Measurements from ENCODE around the gene LONRF3.

The LONRF3 gene

GRCh38 chrX:118971552-118971951 lies 2.9 kb upstream of the LONRF3 start:
- in situ Hi-C loops (cut with MboI; ENCODE audit: low pct_unique_long_range_greater_than_20kb, low sequenced_read_pairs, unreplicated experiment) = no loop called here
- TF ChIP-seq, protein P1, sequence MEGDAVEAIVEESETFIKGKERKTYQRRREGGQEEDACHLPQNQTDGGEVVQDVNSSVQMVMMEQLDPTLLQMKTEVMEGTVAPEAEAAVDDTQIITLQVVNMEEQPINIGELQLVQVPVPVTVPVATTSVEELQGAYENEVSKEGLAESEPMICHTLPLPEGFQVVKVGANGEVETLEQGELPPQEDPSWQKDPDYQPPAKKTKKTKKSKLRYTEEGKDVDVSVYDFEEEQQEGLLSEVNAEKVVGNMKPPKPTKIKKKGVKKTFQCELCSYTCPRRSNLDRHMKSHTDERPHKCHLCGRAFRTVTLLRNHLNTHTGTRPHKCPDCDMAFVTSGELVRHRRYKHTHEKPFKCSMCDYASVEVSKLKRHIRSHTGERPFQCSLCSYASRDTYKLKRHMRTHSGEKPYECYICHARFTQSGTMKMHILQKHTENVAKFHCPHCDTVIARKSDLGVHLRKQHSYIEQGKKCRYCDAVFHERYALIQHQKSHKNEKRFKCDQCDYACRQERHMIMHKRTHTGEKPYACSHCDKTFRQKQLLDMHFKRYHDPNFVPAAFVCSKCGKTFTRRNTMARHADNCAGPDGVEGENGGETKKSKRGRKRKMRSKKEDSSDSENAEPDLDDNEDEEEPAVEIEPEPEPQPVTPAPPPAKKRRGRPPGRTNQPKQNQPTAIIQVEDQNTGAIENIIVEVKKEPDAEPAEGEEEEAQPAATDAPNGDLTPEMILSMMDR (IDR thresholded peaks at IDR 0.05; ENCODE audit: extremely low read depth, insufficient read depth, missing control alignments) = no peak
- DNase-seq (ENCODE audit: low spot score) = no peak

DNA sequence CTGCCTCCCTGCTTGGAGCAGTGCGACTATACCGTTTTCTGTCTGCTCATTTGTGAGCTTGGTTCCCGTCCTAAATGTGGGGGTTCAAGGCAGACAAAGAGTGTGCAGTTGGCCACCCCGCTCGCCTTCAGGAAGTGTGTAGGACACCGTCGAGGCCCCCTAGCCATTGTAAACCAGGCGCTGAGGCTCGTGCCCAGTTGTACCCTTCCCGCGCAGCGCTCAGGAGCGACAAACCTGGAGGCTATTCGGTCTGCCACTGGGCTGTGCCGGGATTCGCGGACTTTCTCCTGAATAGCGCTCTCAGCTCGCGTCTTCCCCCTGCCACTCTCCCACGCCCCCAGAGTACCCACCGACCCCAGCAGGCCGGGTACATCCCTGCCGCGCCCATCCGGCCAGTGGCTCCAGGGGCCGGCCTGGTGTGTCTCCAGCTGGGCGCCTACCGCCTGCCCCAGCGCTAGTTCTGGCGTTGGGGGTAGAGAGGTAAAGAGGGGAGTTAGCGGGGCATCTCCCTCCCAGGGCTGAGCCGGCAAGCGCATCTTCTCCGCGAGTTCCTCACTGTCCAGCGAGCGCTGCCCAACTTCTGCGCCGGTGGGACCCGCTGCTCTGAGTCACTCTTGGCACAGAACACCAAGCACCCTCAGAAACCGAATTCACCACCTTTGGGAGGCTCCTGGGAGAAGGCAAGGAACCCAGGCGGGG lies 880 bp upstream of the LONRF3 start:
- TF ChIP-seq, protein P1 (IDR thresholded peaks at IDR 0.05; ENCODE audit: extremely low read depth, insufficient read depth, missing control alignments) = no peak
- no peak for DNase-seq (ENCODE audit: low spot score)
- in situ Hi-C loops (cut with MboI; ENCODE audit: low pct_unique_long_range_greater_than_20kb, low sequenced_read_pairs, unreplicated experiment) = no loop called here

DNA sequence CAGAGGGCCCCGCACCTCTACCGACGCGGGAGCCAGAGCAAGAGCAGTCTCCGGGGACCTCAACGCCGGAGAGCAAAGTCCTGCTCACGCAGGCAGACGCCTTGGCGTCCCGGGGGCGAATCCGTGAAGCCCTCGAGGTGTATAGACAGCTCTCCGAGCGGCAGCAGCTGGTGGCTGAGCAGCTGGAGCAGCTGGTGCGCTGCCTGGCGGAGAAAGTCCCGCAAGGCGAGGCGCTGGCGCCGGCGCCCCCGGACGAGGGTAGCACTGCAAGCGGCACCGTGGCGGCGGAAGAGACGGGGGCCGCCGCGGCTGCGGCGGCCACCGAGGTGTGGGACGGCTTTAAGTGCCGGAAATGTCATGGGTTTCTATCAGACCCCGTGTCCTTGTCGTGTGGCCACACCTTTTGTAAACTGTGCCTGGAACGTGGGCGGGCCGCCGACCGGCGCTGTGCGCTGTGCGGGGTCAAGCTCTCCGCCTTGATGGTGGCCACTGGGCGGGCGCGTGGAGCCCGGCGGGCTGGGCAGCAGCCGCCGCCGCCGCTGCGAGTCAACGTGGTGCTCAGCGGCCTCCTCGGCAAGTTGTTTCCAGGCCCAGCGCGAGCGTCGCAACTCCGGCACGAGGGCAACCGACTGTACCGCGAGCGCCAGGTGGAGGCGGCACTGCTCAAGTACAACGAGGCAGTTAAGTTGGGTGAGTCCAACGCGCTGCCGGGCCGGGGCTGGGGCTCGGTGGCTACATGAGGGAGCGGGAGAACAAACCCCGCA lies 672 bp downstream of the LONRF3 start:
- DNase-seq (ENCODE audit: low spot score) = peak; percentile 65
- TF ChIP-seq, protein P1 (IDR thresholded peaks at IDR 0.05; ENCODE audit: extremely low read depth, insufficient read depth, missing control alignments) = no peak
- in situ Hi-C loops (cut with MboI; ENCODE audit: low pct_unique_long_range_greater_than_20kb, low sequenced_read_pairs, unreplicated experiment) = no loop called here

GRCh38 chrX:118975831-118976598 lies 1.6 kb downstream of the LONRF3 start:
- peak; percentile 58 for DNase-seq (ENCODE audit: low spot score)
- in situ Hi-C loops (cut with MboI; ENCODE audit: low pct_unique_long_range_greater_than_20kb, low sequenced_read_pairs, unreplicated experiment) = no loop called here
- TF ChIP-seq, protein P1 (IDR thresholded peaks at IDR 0.05; ENCODE audit: extremely low read depth, insufficient read depth, missing control alignments) = no peak

DNA sequence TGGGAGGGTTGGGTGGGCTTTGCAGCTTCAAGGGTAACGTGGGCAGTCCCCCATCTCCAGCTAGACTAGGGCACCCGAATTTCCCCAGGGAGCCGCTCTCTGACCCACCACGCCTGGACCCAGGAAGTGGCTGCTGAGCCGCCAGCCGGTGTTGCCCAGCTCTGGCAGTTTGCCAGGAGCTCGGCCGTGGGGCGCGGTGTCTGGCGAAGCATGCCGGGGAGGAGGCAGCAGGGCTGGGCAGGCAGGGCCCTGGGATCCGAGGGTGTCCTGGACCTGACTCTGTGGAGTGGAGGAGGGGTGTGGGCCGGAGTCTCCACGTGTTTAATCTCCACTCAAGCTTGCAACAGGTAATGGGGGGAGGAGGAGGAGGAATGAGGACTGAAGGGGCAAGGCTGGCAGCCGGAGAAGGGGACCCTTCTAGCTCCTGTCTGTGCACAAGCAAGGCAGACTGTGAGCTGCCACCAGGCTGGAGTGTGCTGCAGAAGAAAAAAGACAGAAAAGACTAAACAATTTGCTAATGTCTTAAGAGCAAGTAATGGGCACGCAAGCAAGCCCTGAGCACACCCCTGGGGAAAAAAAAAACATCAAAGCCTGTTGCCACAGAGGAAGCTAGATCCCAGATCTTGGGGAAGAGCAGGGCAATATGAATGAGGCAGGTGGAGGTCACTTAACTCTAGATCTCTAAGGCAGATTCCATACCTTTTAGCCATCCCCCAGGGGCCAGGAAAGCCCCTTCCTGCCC lies 2.4 kb downstream of the LONRF3 start:
- in situ Hi-C loops (cut with MboI; ENCODE audit: low pct_unique_long_range_greater_than_20kb, low sequenced_read_pairs, unreplicated experiment) = no loop called here
- DNase-seq (ENCODE audit: low spot score) = no peak
- TF ChIP-seq, protein P1 (IDR thresholded peaks at IDR 0.05; ENCODE audit: extremely low read depth, insufficient read depth, missing control alignments) = no peak

DNA sequence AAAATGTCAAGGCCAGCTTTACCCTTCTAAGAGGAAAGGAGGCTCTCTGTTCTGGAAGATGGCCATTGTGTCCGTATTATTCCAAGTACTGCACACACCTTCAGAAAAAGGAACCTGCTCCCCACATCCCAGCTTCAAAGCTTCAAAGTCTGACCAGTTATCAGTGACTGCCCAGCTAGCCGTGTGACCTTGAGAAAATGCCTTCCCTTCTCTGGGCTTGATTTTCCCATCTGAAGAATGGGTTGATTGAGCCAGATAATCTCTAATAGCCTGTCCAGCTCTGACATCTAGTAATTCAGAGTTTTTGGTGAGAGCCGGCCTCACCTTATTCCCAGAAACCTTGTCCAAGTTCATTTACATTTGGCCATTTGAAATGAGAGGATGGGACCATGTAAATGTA lies 3.0 kb downstream of the LONRF3 start:
- no peak for DNase-seq (ENCODE audit: low spot score)
- in situ Hi-C loops (cut with MboI; ENCODE audit: low pct_unique_long_range_greater_than_20kb, low sequenced_read_pairs, unreplicated experiment) = no loop called here
- TF ChIP-seq, protein P1 (IDR thresholded peaks at IDR 0.05; ENCODE audit: extremely low read depth, insufficient read depth, missing control alignments) = no peak

Data from GM13977 (cell line).